ENCODE data around the gene HIPK3.

Gene HIPK3

DNA sequence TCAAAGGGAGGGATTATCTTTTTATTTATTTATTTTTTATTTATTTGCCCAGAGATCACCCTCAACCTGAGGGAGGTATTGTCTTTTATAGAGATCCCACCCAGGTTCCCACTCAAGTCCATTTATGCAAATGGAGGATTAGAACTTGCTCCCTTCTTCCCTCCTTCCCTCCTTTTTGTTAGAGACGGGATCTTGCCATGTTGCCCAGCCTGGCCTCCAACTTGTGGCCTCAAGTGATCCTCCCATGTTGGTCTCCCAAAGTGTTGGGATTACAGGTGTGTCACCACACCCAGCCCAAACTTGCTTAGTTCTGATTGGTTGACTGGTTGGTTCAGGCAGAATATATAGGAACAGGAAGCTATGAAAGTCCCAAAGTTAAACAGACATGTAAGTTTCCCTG, 51.9 kb downstream of the HIPK3 start:
- no peak for DNase-seq

GRCh38 chr11:33310720-33311500, 53.7 kb downstream of the HIPK3 start:
- peak; percentile 23 for DNase-seq

DNA sequence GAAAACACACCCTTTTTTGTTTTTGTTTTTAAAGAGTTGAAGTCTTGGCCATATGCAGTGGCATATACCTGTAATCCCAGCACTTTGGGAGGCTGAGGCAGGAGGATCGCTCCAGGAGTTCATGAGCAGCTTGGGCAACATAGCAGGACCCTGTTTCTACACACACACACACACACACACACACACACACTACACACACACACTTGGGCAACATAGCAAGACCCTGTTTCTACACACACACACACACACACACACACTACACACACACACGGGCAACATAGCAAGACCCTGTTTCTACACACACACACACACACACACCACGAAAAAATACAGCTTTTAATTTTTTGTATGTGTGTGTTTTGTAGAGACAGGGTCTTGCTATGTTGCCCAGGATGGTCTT, 54.5 kb downstream of the HIPK3 start:
- no peak for DNase-seq

DNA sequence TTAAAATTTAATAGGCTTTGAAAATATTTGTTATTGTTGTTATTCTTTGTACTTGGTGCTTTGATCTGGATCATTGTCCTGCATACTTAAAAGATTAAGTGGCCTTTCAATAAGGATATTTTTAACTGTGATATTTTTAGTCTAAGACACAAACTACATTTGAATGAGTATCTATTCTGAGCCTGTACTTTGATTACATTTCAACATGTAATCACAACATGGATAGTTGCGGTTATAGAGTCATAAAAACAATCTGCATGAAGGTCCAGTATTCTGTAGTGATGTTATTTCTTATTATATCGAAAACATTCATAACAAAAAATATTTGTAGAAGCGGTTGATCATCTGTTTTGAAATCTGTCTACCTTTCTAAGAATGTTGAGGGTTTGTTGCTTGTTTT, 58.6 kb downstream of the HIPK3 start:
- no peak for DNase-seq

GRCh38 chr11:33317662-33318061, 60.5 kb downstream of the HIPK3 start:
- peak; percentile 25 for DNase-seq

DNA sequence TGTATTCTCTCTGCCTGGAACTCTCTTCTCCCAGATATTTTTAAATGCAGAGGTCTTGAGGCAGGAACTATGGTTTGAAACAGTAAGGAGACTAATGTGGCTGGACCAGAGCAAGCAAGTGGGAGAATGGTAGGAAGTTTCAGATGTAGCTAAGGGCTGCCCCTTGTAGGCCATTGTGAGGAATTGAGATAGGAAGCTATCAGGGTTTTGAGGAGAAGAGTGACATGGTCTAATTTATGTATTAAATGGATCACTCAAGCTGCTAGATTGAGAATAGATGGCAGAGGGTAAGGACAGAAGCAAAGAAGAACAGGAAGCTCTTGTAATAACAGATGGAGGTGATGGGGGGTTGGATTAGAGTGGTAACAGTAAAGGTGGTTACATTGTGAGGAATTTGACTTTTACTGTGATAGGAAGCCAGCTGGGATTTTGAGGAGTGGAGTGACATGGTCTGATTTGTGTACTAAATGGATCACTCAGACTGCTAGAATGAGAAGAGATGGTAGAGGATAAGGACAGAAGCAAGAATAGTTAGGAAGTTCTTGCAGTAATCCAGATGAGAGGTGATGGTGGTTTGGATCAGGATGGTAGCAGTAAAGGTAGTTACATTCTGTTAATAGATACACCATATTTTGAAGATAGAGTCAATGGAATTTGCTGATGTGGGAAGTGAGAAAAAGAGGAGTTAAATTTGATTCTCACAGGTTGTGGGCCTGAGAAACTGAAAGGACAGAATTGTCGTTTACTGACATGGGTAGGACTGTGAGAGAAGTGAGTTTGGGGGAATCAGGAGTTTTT, 63.0 kb downstream of the HIPK3 start:
- no peak for DNase-seq

DNA sequence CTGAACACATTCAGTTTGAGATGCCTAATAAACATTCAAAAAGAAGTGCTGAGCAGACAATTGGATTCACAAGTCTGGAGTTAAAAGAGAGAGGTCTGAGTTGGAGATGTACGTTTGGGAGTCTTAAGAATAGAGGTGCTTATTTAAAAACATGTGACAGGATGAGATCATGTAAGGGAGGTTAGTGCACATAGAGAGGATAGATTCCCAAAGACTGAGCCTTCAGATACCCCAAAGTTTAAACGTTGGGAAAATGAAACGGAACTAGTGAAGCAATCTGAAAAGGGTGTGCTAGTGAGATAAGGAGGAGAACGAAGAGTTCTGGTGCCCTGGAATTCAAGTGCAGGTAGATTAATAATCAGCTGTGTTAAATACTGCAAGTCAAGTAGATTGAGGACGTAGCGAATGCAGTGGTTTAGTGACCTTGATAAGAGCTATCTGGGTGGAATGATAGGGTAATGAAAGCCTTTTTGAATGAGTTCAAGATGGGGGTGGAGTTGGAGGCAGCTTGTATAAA, 63.7 kb downstream of the HIPK3 start:
- DNase-seq, result no peak

- DNase-seq, result no peak
Observed at GRCh38 chr11:33321422-33321821, 64.2 kb downstream of the HIPK3 start.

DNA sequence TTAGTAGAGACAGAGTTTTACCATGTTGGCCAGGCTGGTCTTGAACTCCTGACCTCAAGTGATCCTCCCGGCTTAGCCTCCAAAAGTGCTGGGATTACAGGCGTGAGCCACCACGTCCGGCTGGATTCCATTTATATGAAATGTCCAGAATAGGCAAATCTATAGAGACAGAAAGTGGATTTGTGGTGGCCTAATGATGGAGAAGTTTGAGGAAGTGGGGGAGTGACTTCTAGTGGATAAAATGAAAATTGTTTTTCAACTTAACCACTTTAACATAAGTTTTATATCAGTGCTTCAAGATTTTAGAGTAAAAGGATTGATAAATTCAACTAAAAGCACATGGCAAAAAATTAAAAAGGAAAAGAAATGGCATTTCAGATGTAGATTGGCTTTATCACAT, 66.2 kb downstream of the HIPK3 start:
- DNase-seq, result peak; percentile 8

DNA sequence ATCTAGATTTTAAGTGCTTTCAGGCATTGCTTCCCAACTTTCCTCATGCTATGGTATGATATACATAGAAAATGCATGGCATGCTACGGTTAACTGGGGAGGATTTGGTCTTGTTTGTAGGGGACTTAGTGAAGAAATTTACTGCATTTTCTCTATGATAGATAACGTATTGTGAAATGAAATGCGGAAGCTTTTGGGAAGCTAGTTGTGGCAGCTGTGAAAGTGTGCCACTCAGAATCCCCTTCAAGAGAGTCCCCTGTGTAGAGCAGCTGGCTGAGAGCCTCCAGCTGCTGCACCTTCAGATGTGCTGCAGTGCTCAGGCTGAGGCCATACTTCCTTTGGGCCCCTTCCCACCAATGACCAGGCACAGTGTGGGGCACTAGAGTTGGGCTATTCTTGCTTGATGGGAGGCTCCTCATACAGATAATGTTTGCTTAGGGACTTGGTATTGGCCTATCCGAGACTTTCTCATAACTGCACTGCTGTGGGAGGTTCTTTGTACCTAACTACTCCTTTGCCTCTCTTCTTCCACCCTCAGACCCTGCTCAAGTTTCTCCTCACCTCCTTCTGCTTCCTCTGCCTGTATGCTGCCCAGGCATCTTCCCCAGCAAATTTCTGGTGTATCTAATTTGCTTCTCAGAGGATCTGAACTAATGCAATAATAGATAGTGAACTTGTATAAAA, 67.3 kb downstream of the HIPK3 start:
- no peak for DNase-seq

- no peak for DNase-seq
Observed at GRCh38 chr11:33325451-33325850, 68.3 kb downstream of the HIPK3 start.

GRCh38 chr11:33329705-33330329, 72.6 kb downstream of the HIPK3 start:
- peak; percentile 60 for DNase-seq

GRCh38 chr11:33333816-33334215, 76.6 kb downstream of the HIPK3 start:
- no peak for DNase-seq

DNA sequence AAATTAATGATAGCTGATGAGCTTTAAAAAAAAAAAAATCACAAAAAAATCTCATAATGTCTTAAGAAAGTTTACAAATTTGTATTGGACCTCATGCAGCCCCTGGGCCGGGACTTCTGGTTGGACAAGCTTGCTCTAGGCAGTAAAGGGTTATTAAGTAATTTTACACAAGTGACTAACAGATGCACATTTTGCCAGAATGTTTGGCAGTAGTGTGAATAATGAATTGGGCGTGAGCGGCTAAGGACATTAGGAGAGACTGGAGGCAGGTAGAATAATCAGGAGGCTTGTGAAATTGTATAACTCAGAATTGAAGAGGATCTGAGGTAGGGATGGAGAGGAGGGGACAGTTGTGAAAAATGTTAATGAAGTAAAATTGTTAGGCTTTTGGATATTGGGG, 77.4 kb downstream of the HIPK3 start:
- no peak for DNase-seq

- DNase-seq, result no peak
Observed at GRCh38 chr11:33339247-33339646, 82.1 kb downstream of the HIPK3 start.

GRCh38 chr11:33344611-33345010, 87.4 kb downstream of the HIPK3 start:
- DNase-seq, result no peak

DNA sequence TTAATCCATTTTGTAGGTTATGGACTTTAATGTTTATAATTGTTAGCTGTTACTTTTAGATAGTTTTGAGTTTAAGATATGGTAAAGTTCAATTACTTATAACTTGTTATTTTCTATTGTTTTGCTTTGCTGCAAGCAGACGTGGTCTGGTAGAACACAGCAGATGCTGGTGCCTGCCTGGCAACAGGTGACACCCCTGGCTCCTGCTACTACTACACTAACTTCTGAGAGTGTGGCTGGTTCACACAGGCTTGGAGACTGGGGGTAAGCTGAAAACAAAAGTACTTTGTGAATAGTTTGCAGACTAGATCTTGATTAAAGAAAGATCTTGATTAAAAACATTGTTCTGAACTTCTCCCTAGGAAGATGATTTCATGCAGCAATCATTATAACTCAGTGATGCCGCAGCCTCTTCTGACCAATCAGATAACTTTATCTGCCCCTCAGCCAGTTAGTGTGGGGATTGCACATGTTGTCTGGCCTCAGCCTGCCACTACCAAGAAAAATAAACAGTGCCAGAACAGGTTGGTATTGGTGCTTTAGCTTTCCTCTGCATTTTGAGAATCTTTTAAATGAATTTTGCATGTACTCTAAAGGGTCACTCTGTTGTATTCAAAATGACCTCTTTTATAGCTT, 90.4 kb downstream of the HIPK3 start:
- DNase-seq, result no peak

DNA sequence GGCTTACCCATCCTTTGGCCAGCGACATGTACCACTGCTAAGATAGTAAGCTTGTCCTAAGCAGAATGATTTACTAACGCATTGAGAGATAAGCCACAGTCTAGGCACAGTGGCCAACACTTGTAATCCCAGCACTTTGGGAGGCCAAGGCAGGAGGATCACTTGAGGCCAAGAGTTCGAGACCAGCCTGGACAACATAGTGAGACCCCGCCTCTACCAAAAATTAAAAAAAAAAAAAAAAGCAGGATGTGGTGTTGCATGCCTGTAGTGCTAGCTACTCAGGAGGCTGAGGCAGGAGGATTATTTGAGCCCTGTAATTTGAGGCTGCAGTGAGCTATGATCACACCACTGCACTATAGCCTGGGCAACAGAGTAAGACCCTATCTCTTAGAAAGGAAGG, 93.1 kb downstream of the HIPK3 start:
- no peak for DNase-seq

DNA sequence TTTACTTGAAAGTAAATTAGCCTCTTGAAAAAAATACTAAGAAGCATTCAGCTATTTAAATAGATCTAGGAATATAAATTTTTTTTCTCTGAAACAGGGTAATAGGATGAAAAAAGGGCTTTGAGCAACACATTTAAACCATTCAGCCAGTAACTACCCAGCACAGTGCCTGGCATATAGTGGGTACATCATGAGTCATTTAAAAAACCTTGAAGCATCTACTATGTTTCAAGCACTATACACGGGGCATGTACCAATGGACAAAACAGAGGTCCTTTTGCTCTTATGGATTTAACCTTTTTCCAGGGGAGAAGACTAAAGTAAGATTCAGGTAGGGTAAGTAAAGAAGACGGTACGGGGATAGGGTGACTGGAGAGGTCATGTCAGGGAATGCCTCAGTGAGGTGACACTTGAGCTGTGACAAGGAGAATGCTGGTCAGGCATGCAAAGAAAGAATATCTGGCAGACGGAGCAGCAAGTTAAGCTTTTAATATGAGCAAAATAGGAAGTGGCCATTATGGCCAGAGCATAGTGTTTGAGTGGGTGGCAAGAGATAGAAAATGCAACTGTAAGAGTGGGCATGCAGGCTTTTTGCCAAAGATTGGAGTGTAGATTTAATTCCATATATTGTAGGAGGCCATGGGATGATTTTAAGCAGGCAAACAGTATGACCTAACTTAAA, 101.1 kb downstream of the HIPK3 start:
- no peak for DNase-seq

DNA sequence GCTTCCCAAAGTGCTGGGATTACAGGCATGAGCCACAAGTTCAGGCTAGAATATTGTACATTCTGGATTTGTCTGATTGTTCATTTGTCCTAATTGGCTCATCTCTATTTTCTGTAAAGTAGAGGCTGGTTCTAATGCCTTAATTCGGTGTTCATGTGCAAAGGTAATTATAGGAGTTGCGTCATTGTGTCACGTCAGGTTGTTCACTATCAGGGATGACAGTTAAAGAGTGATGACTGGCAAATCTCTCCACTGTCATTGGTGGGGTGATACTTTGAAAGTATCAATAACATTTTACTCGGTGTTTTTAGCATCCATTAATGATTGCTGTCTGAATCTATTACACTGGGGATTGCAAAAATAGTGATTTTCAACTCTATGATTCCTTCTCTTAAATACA, 103.5 kb downstream of the HIPK3 start:
- DNase-seq, result no peak

DNA sequence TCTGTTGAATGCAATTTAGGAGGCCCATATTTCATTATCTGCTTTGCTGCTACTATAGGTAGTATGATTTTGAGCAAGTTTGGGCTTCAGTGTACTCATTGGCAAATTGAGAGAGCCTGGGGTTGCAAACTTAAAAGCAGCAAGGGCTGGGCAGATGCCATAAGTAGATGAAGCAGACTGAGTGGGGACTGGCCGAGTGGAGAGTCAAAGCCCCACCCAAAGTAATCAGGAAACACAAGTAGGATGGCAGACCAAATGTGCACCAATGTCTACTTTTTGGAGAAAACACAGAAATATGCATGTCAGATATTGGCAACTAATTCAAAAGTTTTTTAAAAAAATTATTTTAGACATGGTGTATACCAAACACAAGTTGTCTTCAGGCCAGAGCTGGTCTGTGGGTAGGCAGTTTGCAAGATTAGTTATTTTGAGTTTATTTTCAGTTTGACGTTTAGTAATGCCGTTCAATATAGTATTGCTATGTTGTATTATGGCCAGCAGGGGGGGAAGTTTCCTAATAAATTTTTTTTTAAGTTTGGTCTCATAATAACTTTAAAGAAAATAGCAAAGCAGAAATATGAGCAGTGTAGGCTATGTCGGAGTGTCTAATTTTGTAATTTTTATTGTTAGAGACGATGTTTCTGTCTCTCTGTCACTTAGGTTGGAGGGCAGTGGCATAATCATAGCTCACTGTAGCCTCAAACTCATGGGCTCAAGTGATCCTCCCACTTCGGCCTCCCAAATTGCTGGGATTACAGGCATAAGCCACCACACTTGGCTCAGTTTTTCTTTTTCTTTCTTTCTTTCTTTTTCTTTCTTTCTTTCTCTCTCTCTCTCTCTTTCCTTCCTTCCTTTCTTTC, 105.1 kb downstream of the HIPK3 start:
- DNase-seq, result peak; percentile 63
